ENCODE data around the gene GLRA2. TPM values are rescaled to one million over a fixed set of nuclear protein-coding genes. Genes with fewer than 3 reads are reported as not detected.

GLRA2 gene
- total RNA-seq, 3 donors from 2014 or later (not counting 1 experiment from before 2014, with no cell fraction given) = not detected

- no peak overlapping the region for H3K4me3 Mint-ChIP-seq
- TF ChIP-seq CTCF (IDR thresholded peaks at IDR 0.05) = no peak
- H3K36me3 ChIP-seq (ENCODE audit: control insufficient read depth, insufficient read depth, low read length) = no peaks in the 10 kb centered on the region
- H3K4me1 ChIP-seq (ENCODE audit: control insufficient read depth, insufficient read depth, low read length) = no peaks in the 10 kb centered on the region
- no peaks in the 10 kb centered on the region for H3K9me3 ChIP-seq (ENCODE audit: control insufficient read depth, insufficient read depth, low read length)
- H3K36me3 Mint-ChIP-seq = no peaks in the 10 kb centered on the region
- H3K4me1 Mint-ChIP-seq = no peaks in the 10 kb centered on the region
- H3K27me3 ChIP-seq (ENCODE audit: control insufficient read depth, insufficient read depth, low read length) = no peaks in the 10 kb centered on the region
- H3K27me3 Mint-ChIP-seq (ENCODE audit: low read depth in 2 of 2) = peaks cover 0 to 26% of the 10 kb centered on the region in 2 donors
- intact Hi-C loops (cut with micrococcal nuclease) = no loop called here
- WGBS (ENCODE audit: insufficient coverage) = 96% methylated on average over 1 of the region's 1 CpG
- no peak overlapping the region for H3K27ac Mint-ChIP-seq
- H3K9me3 Mint-ChIP-seq = no peaks in the 10 kb centered on the region
- ATAC-seq (no peak), DNase-seq (no peak)
- H3K4me3 ChIP-seq (ENCODE audit: low read length) = no peak overlapping the region
- no peak overlapping the region for H3K27ac ChIP-seq (ENCODE audit: low read length)
These were observed 23.7 kb upstream of the GLRA2 start for GRCh38 chrX:14505648-14506047.

- no peaks in the 10 kb centered on the region for H3K36me3 Mint-ChIP-seq
- intact Hi-C loops (cut with micrococcal nuclease) = no loop called here
- no peak for TF ChIP-seq CTCF (IDR thresholded peaks at IDR 0.05)
- H3K4me3 Mint-ChIP-seq = no peak overlapping the region
- H3K9me3 Mint-ChIP-seq = no peaks in the 10 kb centered on the region
- no peaks in the 10 kb centered on the region for H3K27me3 ChIP-seq (ENCODE audit: control insufficient read depth, insufficient read depth, low read length)
- no peaks in the 10 kb centered on the region for H3K9me3 ChIP-seq (ENCODE audit: control insufficient read depth, insufficient read depth, low read length)
- H3K4me1 Mint-ChIP-seq = no peaks in the 10 kb centered on the region
- H3K27me3 Mint-ChIP-seq (ENCODE audit: low read depth in 2 of 2) = peaks cover 0 to 26% of the 10 kb centered on the region in 2 donors
- no peak for DNase-seq
- no peak overlapping the region for H3K27ac ChIP-seq (ENCODE audit: low read length)
- no peak overlapping the region for H3K27ac Mint-ChIP-seq
- H3K4me3 ChIP-seq (ENCODE audit: low read length) = no peak overlapping the region
- no peak for ATAC-seq
- H3K36me3 ChIP-seq (ENCODE audit: control insufficient read depth, insufficient read depth, low read length) = no peaks in the 10 kb centered on the region
- H3K4me1 ChIP-seq (ENCODE audit: control insufficient read depth, insufficient read depth, low read length) = no peaks in the 10 kb centered on the region
These were observed 22.5 kb upstream of the GLRA2 start for GRCh38 chrX:14506866-14507265.

GRCh38 chrX:14508025-14508690 is 21.2 kb upstream of the GLRA2 start:
- 100% methylated on average over 1 of the region's 3 CpGs for WGBS (ENCODE audit: insufficient coverage)
- H3K27me3 Mint-ChIP-seq (ENCODE audit: low read depth in 2 of 2) = peaks cover 0 to 26% of the 10 kb centered on the region in 2 donors

More at GRCh38 chrX:14508025-14508690, 21.2 kb upstream of the GLRA2 start:
- Histone ChIP-seq H3K36me3 (ENCODE audit: control insufficient read depth, insufficient read depth, low read length) (no peaks in the 10 kb centered on the region), H3K4me3 (ENCODE audit: low read length) (no peak overlapping the region), H3K27me3 (ENCODE audit: control insufficient read depth, insufficient read depth, low read length) (no peaks in the 10 kb centered on the region), H3K4me1 (ENCODE audit: control insufficient read depth, insufficient read depth, low read length) (no peaks in the 10 kb centered on the region), H3K9me3 (ENCODE audit: control insufficient read depth, insufficient read depth, low read length) (no peaks in the 10 kb centered on the region), H3K27ac (ENCODE audit: low read length) (no peak overlapping the region)
- DNase-seq (no peak), ATAC-seq (no peak)
- no peaks in the 10 kb centered on the region for H3K4me1 Mint-ChIP-seq
- no peak overlapping the region for H3K4me3 Mint-ChIP-seq
- H3K27ac Mint-ChIP-seq = no peak overlapping the region
- H3K36me3 Mint-ChIP-seq = no peaks in the 10 kb centered on the region
- no peaks in the 10 kb centered on the region for H3K9me3 Mint-ChIP-seq
- intact Hi-C loops (cut with micrococcal nuclease) = no loop called here
- TF ChIP-seq CTCF (IDR thresholded peaks at IDR 0.05) = no peak
